GM12878 (cell line): ENCODE measurements around the gene SNRNP200. TPM values are rescaled to one million over a fixed set of nuclear protein-coding genes. Genes with fewer than 3 reads are reported as not detected.

Experiments used
- ATAC-seq: fragments of 200-7000 bp; cut with Tn5 transposase; 3 replicates; pipeline ENCODE4 v1.9.1; 2020; ENCODE audit warnings: mild to moderate bottlenecking, moderate library complexity
- BruUV-seq: library from RNA; stranded (reverse); fragments of 400-500 nt; replicated peaks from 2 replicates; lab custom pipeline; 2021; lab: Mats Ljungman, UMichigan
- CTCF ChIA-PET: fragments of 300-600 bp; sonication (Branson Sonifier 250); formaldehyde crosslinking; extraction: SDS; loops from one replicate; lab custom pipeline; 2021; ENCODE audit warnings: inconsistent platforms; lab: Yijun Ruan, JAX
- POLR2A ChIA-PET: fragments of 350-600 bp; formaldehyde crosslinking; extraction: SDS; loops from one replicate; lab custom pipeline; 2021; ENCODE audit warnings: inconsistent platforms; lab: Charles Lee
- RAD21 ChIA-PET: fragments of 300-600 bp; sonication (Branson Sonifier 250); formaldehyde crosslinking; loops from one replicate; lab custom pipeline; 2023; ENCODE audit warnings: antibody characterized with exemption; ENCODE audit not compliant: unreplicated experiment; lab: Charles Lee
- SMC1A ChIA-PET: fragments of 300-600 bp; sonication (Branson Sonifier 250); formaldehyde crosslinking; loops from one replicate; lab custom pipeline; 2023; ENCODE audit not compliant: unreplicated experiment, uncharacterized antibody; lab: Charles Lee
- DNase-seq: peaks from one replicate; pipeline ENCODE4 v3.0.0-alpha.2; 2011; ENCODE audit warnings: low read depth, low spot score
- FAIRE-seq: peaks from 3 replicates; lab custom pipeline; 2011; peaks lifted over from hg19 to GRCh38; lab: Jason Lieb, UNC
- H2AFZ ChIP-seq: 2 replicates; pipeline ENCODE4 v1.6.0; 2011; ENCODE audit warnings: low read depth, low read length, control low read depth; ENCODE audit not compliant: control insufficient read depth
- H3K27ac ChIP-seq: 2 replicates; pipeline ENCODE4 v1.5.1; 2011; ENCODE audit warnings: control low read depth; ENCODE audit not compliant: control insufficient read depth, insufficient read depth
- H3K27me3 ChIP-seq, 2 experiments: replicated peaks in 1 of 2; 2 replicates each; pipeline versions ENCODE4 v1.6.0 to v1.6.1; 2011; ENCODE audit warnings: low read length in 1 of 2; ENCODE audit not compliant: control insufficient read depth in 2 of 2, insufficient read depth in 2 of 2
- H3K36me3 ChIP-seq, 2 experiments: 2 replicates each; pipeline ENCODE4 v1.5.1; 2011; ENCODE audit warnings: low read length in 1 of 2; ENCODE audit not compliant: control insufficient read depth in 2 of 2, insufficient read depth in 2 of 2
- H3K4me1 ChIP-seq: 2 replicates; pipeline ENCODE4 v1.6.1; 2011; ENCODE audit warnings: mild to moderate bottlenecking, low read length, moderate library complexity, mixed read lengths; ENCODE audit not compliant: control insufficient read depth, insufficient read depth
- H3K4me2 ChIP-seq: 2 replicates; pipeline ENCODE4 v1.6.0; 2011; ENCODE audit warnings: control low read depth; ENCODE audit not compliant: control insufficient read depth, insufficient read depth
- H3K4me3 ChIP-seq: fragments of 200-600 bp; sonication (generic); 2 replicates; pipeline ENCODE4 v1.5.1; 2016
- H3K79me2 ChIP-seq: 2 replicates; pipeline ENCODE4 v1.6.0; 2011; ENCODE audit warnings: low read length; ENCODE audit not compliant: control insufficient read depth, insufficient read depth
- H3K9ac ChIP-seq: 2 replicates; pipeline ENCODE4 v1.8.0; 2011; ENCODE audit warnings: low read length, control low read depth, mixed read lengths; ENCODE audit not compliant: control insufficient read depth, insufficient read depth
- H3K9me3 ChIP-seq: replicated peaks from 3 replicates; pipeline ENCODE4 v1.5.1; 2011; ENCODE audit warnings: mild to moderate bottlenecking, low read length; ENCODE audit not compliant: control insufficient read depth, insufficient read depth
- H4K20me1 ChIP-seq: 2 replicates; pipeline ENCODE4 v1.6.0; 2011; ENCODE audit not compliant: control insufficient read depth, insufficient read depth
- CREM ChIP-seq: IDR thresholded peaks from 2 replicates; pipeline ENCODE4 v1.6.1; 2014; ENCODE audit warnings: antibody characterized with exemption, low read depth
- ESRRA ChIP-seq: IDR thresholded peaks from 2 replicates; pipeline ENCODE4 v1.6.1; 2012; ENCODE audit warnings: mild to moderate bottlenecking, low read length, improper control_type of control experiment
- FOS ChIP-seq: IDR thresholded peaks from 3 replicates; pipeline ENCODE4 v1.6.1; 2011; ENCODE audit warnings: borderline replicate concordance; ENCODE audit not compliant: insufficient read length; ENCODE audit errors: extremely low read depth
- FOXM1 ChIP-seq: IDR thresholded peaks from 2 replicates; pipeline ENCODE4 v1.6.1; 2012; ENCODE audit warnings: low read depth, mild to moderate bottlenecking, inconsistent platforms, low read length, moderate library complexity
- HCFC1 ChIP-seq: fragments of 150-350 bp; IDR thresholded peaks from 2 replicates; pipeline ENCODE4 v1.6.1; 2014; ENCODE audit warnings: low read length
- JUND ChIP-seq: IDR thresholded peaks from 2 replicates; pipeline ENCODE4 v1.6.1; 2012; ENCODE audit warnings: low read depth, mild to moderate bottlenecking, low read length, improper control_type of control experiment, moderate library complexity
- KLF5 ChIP-seq: fragments of 450-650 bp; IDR thresholded peaks from 2 replicates; pipeline ENCODE4 v1.6.1; 2014; ENCODE audit warnings: mild to moderate bottlenecking; ENCODE audit not compliant: partially characterized antibody
- MEF2B ChIP-seq: fragments of 450-650 bp; IDR thresholded peaks from 2 replicates; pipeline ENCODE4 v1.6.1; 2018; ENCODE audit warnings: mild to moderate bottlenecking, moderate library complexity; ENCODE audit not compliant: partially characterized antibody, poor library complexity, severe bottlenecking
- NBN ChIP-seq: fragments of 450-650 bp; IDR thresholded peaks from 2 replicates; pipeline ENCODE4 v1.6.1; 2016
- NR2C2 ChIP-seq: IDR thresholded peaks from 2 replicates; pipeline ENCODE4 v1.6.1; 2011; ENCODE audit warnings: borderline replicate concordance, low read depth; ENCODE audit not compliant: control insufficient read depth, insufficient read length
- RCOR1 ChIP-seq: conservative IDR thresholded peaks from 2 replicates; pipeline ENCODE4 v1.6.1; 2012; ENCODE audit warnings: low read depth, low read length, improper control_type of control experiment
- SP1 ChIP-seq: IDR thresholded peaks from one replicate; pipeline ENCODE4 v1.6.1; 2011; ENCODE audit warnings: low read depth, low read length
- SUPT20H ChIP-seq: IDR thresholded peaks from 2 replicates; pipeline ENCODE4 v1.6.1; 2011; ENCODE audit warnings: low read depth, mild to moderate bottlenecking, low read length, moderate library complexity, borderline replicate concordance; ENCODE audit not compliant: control insufficient read depth
- TCF7 ChIP-seq: IDR thresholded peaks from 2 replicates; pipeline ENCODE4 v1.6.1; 2014; ENCODE audit warnings: antibody characterized with exemption, borderline replicate concordance
- WGBS: methylation state at CpG from one replicate; pipeline ENCODE4 v1.1.6; 2016; ENCODE audit warnings: low lambda C conversion rate; ENCODE audit not compliant: insufficient replicate concordance, insufficient coverage; ENCODE audit errors: missing lambda C conversion rate; 5-methylcytosine and 5-hydroxymethylcytosine counted together
- in situ Hi-C: fragments of 300-500 bp; cut with MboI; formaldehyde crosslinking; loops from 9 replicates; pipeline ENCODE4 v1.14.3; 2018; ENCODE audit warnings: mixed read lengths
- intact Hi-C: fragments of 100-400 bp; cut with micrococcal nuclease; formaldehyde crosslinking; loops from one replicate; pipeline ENCODE4 v1.14.2; 2022; ENCODE audit not compliant: unreplicated experiment
- polyA plus RNA-seq, 11 experiments: library from polyadenylated mRNA; depleted of rRNA in 4 of 11; unstranded in 6 of 11; stranded (reverse) in 5 of 11; fragments of >200 nt; fragmentation: Nextera tagmentation in 4 of 11; fragmentation: Illumina TruSeq in 1 of 11; extraction: Ambion mirVana in 4 of 11; extraction: Trizol in 1 of 11; gene quantifications; 1 replicate in 1 of 11; 2 replicates in 10 of 11; pipeline versions ENCODE4 v1.2.1 to v1.2.3, GENCODE V29; 2011 to 2016; ENCODE audit warnings: inconsistent platforms in 2 of 11, missing spikeins in 2 of 11, low read depth in 1 of 11
- total RNA-seq, 4 experiments: library from RNA; depleted of rRNA in 3 of 4; stranded (reverse); fragments of >200 nt in 3 of 4; fragmentation: Illumina TruSeq in 1 of 4; extraction: Trizol in 1 of 4; gene quantifications; 2 replicates each; pipeline versions ENCODE4 v1.2.1 to v1.2.3, GENCODE V29; 2013 to 2021
- TF ChIP-seq, protein P1 (sequence below): fragments of 450-650 bp; formaldehyde crosslinking; IDR thresholded peaks from 2 replicates; pipeline ENCODE4 v1.4.0; 2022; ENCODE audit warnings: mild to moderate bottlenecking, moderate library complexity
- TF ChIP-seq, protein P2 (sequence below): IDR thresholded peaks from 2 replicates; pipeline ENCODE4 v1.6.1; 2011; ENCODE audit warnings: low read depth, mild to moderate bottlenecking, low read length, moderate library complexity, borderline replicate concordance; ENCODE audit errors: extremely low read depth
- TF ChIP-seq, protein P3 (sequence below): fragments of 450-650 bp; conservative IDR thresholded peaks from 2 replicates; pipeline ENCODE4 v1.6.1; 2017; ENCODE audit warnings: mild to moderate bottlenecking, moderate library complexity

Gene SNRNP200
- total and polyA plus RNA-seq, 10 of the 15 experiments (the other 5 are each of a cell fraction or from before 2014, with no cell fraction given) = 59.2 to 176 (median 106) TPM

DNA sequence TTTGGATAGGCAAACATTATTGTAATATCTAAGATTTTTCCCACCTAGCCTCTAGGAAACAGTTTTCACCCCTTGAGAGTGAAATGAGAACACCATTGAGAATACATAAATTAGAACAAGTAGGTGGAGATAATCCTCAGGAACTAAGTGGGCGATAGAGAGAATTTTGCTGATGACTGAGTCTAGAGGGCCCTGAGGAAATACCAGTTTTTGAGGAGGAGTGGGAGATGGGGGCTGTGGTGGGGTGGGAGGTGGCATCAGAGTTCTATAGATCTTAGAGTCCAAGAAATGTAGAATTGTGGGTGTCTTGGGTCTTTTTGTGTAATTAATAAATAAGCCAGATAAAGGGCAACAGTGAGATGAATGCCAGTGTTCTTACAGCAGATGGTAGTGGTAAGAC lies 42.0 kb upstream of the SNRNP200 start (continued):
- TF ChIP-seq KLF5 = no peak
- TF ChIP-seq MEF2B = no peak
- TF ChIP-seq FOS = no peak
- TF ChIP-seq, protein P1, sequence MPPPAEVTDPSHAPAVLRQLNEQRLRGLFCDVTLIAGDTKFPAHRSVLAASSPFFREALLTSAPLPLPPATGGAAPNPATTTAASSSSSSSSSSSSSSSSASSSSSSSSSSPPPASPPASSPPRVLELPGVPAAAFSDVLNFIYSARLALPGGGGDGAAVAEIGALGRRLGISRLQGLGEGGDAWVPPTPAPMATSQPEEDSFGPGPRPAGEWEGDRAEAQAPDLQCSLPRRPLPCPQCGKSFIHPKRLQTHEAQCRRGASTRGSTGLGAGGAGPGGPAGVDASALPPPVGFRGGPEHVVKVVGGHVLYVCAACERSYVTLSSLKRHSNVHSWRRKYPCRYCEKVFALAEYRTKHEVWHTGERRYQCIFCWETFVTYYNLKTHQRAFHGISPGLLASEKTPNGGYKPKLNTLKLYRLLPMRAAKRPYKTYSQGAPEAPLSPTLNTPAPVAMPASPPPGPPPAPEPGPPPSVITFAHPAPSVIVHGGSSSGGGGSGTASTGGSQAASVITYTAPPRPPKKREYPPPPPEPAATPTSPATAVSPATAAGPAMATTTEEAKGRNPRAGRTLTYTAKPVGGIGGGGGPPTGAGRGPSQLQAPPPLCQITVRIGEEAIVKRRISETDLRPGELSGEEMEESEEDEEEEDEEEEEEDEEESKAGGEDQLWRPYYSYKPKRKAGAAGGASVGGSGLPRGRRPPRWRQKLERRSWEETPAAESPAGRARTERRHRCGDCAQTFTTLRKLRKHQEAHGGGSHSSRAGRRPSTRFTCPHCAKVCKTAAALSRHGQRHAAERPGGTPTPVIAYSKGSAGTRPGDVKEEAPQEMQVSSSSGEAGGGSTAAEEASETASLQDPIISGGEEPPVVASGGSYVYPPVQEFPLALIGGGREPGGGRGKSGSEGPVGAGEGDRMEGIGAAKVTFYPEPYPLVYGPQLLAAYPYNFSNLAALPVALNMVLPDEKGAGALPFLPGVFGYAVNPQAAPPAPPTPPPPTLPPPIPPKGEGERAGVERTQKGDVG = no peak
- no peak for TF ChIP-seq ESRRA

DNA sequence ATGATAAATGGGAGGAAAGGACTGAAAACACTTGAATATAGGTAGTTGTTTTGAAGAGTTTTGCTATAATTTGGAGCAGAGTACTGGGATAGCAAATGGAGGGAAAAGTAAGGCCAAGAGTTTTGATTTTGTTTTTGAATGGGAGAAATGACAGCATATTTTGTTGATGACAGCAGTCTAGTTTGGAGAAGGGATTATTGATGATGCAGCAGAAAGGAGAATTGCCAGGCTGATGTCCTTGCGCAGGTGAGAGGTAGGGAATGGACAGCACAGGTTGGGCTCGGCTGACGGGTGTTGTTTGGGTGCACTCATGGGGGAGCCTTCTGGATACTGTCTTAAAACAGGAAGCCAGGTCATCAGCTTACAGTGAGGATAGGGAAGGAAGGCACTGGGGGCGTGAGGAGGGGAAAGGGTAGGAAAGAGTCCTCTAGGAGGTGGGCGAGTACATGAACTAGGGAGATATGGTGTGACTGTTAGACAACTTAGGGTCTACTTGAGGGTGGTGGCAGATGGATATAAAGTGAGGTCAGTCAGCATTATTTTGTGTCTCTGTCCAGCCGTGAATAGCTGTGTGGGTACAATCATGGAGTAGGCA lies 40.6 kb upstream of the SNRNP200 start:
- POLR2A ChIA-PET = interaction anchor here (0.9 to 4.0 kb wide), 5 partner anchors 10 to 81 kb away, joined by 3 to 20 read pairs (median 9); partner anchors contain the start of genes ITPRIPL1 and NCAPH
- TF ChIP-seq NR2C2 (no peak), JUND (no peak), NBN (no peak), FOXM1 (no peak), SP1 (no peak), SUPT20H (no peak), HCFC1 (no peak), CREM (no peak), RCOR1 (no peak), KLF5 (no peak), TCF7 (no peak)
- TF ChIP-seq, protein P2, sequence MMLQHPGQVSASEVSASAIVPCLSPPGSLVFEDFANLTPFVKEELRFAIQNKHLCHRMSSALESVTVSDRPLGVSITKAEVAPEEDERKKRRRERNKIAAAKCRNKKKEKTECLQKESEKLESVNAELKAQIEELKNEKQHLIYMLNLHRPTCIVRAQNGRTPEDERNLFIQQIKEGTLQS = no peak
- TF ChIP-seq, protein P3, sequence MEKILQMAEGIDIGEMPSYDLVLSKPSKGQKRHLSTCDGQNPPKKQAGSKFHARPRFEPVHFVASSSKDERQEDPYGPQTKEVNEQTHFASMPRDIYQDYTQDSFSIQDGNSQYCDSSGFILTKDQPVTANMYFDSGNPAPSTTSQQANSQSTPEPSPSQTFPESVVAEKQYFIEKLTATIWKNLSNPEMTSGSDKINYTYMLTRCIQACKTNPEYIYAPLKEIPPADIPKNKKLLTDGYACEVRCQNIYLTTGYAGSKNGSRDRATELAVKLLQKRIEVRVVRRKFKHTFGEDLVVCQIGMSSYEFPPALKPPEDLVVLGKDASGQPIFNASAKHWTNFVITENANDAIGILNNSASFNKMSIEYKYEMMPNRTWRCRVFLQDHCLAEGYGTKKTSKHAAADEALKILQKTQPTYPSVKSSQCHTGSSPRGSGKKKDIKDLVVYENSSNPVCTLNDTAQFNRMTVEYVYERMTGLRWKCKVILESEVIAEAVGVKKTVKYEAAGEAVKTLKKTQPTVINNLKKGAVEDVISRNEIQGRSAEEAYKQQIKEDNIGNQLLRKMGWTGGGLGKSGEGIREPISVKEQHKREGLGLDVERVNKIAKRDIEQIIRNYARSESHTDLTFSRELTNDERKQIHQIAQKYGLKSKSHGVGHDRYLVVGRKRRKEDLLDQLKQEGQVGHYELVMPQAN = no peak

More for the DNA sequence above, 40.6 kb upstream of the SNRNP200 start:
- Histone ChIP-seq H3K36me3 (peaks cover 26 to 39% of the 10 kb centered on the region in 2 experiments), H3K4me2 (no peak overlapping the region), H3K4me1 (peaks cover 40% of the 10 kb centered on the region), H3K9me3 (no peaks in the 10 kb centered on the region), H3K79me2 (peaks cover 22% of the 10 kb centered on the region), H3K4me3 (no peak overlapping the region), H4K20me1 (no peaks in the 10 kb centered on the region), H3K27ac (no peak overlapping the region), H3K27me3 (no peaks in the 10 kb centered on the region), H3K9ac (no peak overlapping the region), H2AFZ (no peak overlapping the region)
- ATAC-seq = no peak
- ChIA-PET RAD21 (interaction anchor here (0.5 to 2.8 kb wide), 7 partner anchors 9 to 229 kb away, joined by 3 to 22 read pairs (median 3); partner anchors contain the start of gene ITPRIPL1), CTCF (interaction anchor here (0.7 to 1.9 kb wide), 4 partner anchors 10 to 41 kb away, joined by 3 to 6 read pairs (median 6); partner anchors contain the start of genes NCAPH and SNRNP200), SMC1A (interaction anchor here (0.7 to 16.6 kb wide), 8 partner anchors 11 to 141 kb away, joined by 3 to 231 read pairs (median 10); partner anchors contain the start of genes ITPRIPL1, NCAPH and SNRNP200)
- in situ Hi-C loops (no loop called here), intact Hi-C loops (loop anchor here (2.0 kb wide), 1 partner anchor 41 kb away; the partner anchor contains the start of gene SNRNP200)
- FAIRE-seq = no peak
- WGBS = 90% methylated on average over 6 of the region's 6 CpGs
- no peak for DNase-seq
- no TSS peak for BruUV-seq
